Colon (tissue), 2 donors: ENCODE data around the gene SEL1L.
"Not testable (repeated sequence)": the region's sequence is repeated elsewhere in the genome, so short reads cannot be mapped to it uniquely, and the experiment has no call there.

Experiments used
- FAIRE-seq: peaks from 2 replicates; lab custom pipeline; 2012; peaks lifted over from hg19 to GRCh38; lab: Jason Lieb, UNC
- donor health status: control.
- donor health status: control.

The SEL1L gene

DNA sequence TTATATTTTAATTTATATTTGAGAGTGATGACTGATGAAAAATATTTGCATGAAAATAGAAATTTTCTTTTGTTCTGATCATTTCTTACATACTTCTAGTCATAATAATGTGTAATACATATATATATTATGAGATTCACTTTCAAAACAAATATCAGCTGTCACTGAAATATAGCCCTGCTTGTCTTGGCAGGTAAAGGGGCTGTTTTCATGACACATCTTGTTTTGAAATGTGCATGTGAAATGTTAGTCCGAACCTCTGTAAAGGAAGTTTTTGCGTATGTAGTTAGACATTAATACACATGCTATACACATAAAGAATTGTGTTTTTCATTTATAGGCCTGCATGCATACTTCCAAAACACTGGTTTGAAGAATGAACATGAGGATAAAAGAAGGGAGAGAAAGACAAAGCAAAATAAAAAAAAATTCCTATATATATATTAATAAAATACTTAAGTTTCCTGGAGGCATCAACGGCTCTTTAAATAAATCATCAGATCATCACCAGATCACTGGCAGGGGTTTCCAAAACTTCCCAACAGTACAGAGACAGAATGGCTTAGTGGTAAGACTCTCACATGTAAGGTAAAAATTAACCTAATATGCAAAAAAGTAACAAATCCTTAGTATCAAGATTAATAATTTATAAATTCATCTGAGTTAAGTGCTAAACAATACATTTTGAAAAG, 60.1 kb downstream of the SEL1L start:
- no peak for FAIRE-seq

DNA sequence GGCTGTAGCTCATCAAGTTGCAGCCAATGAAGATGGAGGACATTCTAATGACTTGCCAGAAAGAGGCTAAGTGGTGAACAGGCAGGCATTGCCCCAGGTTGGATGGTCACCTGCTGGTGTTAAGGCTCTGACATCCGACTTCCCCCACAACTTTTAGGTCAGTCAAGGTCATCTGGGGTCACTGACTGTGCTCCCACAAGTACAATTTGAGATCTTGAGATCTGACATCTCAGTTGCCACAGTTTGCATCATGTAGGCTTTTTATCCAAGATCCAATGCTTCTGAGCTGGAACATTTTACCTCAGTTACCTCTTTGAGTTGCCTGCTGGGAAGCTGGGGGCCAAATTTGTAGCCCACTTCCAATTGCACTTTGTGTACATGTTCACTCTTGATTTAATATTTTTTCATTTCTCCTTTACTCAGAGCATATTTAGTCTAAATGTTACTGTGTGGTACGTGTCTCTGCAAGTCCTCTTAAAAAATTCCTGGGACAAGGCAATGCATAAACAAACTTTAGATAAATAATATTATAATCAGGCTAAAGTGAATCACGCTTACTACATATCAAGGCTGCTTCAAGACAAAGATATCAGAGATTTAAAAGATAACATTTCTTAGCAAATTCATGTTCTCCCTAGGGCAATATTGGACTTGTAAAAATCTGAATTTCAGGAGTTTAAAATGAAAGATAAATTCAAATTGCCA, 61.4 kb downstream of the SEL1L start:
- FAIRE-seq = no peak

DNA sequence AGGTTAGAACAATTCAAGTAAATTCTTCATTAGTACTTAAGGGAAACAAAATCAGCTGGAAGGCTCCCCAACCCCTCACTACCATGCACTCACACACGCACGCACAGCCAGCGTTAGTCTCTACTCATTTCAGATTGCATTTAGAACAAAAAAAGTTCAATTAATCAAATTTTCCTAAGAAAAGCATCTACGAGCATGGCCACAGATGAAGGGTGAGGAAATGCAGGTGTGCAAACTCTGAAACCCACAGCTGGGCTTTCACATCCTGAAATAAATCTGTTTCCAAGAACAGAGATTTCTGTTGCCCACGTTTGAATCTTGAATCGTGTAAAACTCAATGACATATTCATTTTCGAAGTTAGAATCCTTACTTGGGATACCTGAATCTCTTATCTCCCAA, 62.6 kb downstream of the SEL1L start:
- no peak for FAIRE-seq

GRCh38 chr14:81470557-81470826, 63.2 kb downstream of the SEL1L start:
- not testable (repeated sequence) for FAIRE-seq

GRCh38 chr14:81466854-81467253, 66.8 kb downstream of the SEL1L start:
- FAIRE-seq = no peak

DNA sequence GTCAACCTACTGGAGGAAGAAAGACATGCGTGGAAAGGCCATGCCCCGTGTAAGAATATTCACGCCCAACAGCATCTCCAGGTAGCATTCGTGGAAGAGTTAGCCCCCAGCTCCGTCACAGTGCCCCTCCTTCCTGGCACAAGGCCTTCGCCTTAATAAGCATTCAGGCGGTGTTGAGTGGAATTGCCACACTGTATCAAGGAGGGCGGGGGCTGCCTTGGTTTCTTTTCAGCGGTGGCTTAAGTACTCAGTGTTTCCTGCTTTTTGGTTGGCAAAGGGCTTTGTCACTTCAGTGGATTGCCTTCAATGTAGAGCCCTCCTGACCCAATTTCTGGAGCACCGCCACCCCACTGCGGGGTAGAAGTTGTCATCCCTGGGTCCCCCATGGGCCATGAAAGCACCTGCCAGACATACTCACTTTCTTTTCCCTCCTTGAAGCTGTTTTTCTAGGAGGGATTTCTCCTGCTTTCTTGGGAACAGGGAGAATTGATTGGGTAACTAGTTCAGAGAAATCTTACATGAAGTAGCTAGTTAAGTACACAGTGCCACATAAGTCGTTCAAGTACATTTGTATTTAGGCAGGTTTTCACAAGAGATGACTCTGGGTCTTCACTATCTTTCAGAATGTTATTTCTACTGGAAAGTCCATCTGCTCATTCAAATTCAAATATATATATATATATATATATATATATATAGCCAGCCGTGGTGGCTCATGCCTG, 68.0 kb downstream of the SEL1L start:
- no peak for FAIRE-seq

GRCh38 chr14:81465003-81465392, 68.7 kb downstream of the SEL1L start:
- FAIRE-seq = not testable (repeated sequence)

- FAIRE-seq = no peak
These were observed 69.2 kb downstream of the SEL1L start for GRCh38 chr14:81464253-81465002.

DNA sequence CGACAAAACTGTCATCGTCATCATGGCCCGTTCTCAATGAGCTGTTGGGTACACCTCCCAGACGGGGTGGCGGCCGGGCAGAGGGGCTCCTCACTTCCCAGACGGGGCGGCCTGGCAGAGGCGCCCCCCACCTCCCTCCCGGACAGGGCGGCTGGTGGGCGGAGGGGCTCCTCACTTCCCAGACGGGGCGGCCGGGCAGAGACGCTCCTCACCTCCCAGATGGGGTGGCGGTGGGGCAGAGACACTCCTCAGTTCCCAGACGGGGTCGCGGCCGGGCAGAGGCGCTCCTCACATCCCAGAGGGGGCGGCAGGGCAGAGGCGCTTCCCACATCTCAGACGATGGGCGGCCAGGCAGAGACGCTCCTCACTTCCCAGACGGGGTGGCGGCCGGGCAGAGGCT, 71.3 kb downstream of the SEL1L start:
- FAIRE-seq = not testable (repeated sequence)

DNA sequence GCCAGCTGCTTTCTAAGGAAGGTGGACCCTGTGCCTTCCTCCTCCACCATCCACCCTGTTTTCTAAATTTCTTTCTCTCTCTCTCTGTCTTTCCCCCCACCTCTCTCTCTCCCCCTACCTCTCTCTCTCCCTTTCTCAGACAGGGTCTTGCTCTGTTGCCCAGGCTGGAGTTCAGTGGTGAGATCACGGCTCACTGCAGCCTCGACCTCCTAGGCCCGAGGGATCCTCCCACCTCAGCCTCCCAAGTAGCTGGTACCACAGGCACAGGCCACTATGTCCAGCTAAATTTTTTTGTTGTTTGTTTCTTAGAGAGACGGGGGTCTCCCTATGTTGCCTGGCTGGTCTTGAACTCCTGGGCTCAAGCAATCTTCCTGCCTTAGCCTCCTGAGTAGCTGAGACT, 73.7 kb downstream of the SEL1L start:
- FAIRE-seq = no peak

DNA sequence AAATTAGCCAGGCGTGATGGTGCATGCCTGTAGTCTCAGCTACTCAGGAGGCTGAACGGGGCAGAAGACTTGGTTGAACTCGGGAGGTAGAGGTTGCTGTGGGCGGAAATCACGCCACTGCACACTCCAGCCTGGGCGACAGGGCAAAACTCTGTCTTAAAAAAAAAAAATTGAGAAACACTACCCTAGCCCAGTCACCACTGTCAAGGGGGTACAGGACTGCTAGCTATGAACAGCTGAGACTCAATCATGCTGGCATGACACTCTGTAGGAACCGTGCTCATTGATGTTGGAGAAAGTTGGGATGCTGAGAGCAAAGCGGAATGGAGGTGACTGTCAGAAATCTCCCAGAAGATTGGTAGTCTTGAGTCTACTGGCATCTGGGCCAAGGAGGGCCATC, 75.3 kb downstream of the SEL1L start:
- no peak for FAIRE-seq

DNA sequence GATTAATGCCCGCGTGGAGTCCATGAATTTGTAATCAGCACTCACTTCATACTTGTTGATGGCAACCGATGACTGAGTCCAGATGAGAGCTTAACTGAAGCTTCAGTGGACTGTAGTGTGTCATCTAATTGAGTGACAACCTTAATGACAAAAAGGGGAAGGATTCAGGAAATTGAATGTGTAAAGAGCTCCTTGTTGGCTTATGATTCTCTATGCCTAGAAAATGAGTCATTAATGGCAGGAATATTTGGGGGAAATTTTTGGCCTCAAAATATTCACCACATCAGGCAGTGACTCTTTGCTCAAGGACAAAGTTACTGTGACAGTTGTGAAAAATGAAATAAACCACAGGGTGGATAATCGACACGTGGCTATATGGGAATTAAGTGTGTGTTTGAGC, 78.3 kb downstream of the SEL1L start:
- no peak for FAIRE-seq

GRCh38 chr14:81454572-81455218, 79.0 kb downstream of the SEL1L start:
- FAIRE-seq = no peak

DNA sequence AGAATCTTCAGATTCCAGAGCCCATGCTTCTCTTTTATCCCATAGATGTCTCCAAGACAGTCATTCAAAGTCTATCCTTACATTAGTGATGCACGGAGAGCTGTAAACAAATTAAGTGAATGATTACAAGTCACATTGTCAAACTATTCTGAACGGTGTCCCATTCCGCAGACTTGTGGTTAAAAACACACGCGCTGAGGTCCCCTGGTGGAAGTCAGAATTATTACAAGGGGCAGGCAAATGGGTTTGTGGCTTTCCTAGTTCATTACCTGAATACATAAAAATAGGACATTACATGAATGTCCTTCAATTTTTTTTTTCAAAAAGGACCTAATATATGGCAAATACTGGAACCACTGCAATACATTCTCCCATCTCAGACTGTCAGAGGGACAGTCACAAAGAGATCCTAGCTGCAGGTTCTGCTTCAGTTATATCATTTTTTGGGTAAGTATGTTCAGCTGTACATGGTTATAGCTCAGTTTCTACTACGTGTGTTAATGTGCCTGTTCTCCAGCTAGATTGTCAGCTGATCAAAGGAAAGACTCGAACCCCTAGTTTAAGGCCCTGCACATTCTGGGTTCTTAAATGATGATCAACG, 80.4 kb downstream of the SEL1L start:
- peak; percentile 38 for FAIRE-seq

DNA sequence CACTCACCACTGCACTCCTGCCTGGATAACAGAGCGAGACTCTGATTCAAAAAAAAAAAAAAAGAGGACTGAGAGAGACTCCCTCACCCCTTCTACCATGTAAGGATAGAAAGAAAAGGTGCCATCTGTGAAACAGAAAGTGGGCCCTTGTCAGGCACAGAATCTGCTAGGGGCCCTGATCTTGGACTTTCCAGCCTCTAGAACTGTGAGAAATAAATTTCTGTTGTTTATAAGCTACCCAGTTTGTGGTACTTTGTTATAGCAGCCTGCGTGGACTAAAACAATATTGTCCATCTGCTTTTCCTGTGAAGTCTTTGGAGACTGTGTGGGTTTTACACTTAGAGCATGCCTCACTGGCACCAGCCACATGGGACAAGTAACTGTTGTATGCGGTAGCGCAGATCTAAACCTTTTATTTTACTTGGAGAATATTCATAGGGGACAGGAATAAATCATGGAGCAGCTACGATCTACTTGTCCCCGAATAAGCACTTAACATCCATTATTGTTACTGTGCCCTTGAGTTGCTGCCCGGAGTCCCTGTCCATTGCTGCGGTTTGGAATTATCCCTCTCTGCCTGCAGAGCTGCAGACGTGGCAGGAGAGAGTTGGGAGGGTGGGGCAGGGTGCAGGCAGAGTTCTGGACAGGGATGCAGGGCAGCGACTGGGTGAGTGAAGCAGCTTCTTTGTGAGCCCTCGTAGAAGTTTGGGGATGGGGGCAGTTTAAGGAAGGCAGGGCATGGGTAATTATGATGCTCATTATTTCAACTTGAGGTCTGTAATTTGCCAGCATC, 81.1 kb downstream of the SEL1L start:
- no peak for FAIRE-seq

DNA sequence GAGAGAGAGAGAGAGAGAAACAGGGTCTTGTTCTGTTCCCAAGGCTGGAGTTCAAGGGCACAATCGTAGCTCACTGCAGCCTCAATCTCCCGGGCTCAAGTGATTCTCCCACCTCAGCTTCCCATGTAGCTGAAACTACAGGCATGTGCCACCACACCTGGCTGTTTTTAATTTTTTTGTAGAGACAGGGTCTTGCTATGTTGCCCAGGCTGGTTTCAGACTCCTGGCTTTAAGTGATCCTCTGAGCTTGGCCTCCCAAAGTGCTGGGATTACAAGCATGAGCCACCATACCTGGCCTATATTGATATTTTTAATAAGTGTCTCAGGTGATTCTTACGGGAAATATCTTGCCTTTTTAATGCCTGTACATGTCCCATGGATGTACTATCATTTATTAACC, 82.7 kb downstream of the SEL1L start:
- FAIRE-seq = no peak

- no peak for FAIRE-seq
These were observed 83.5 kb downstream of the SEL1L start for GRCh38 chr14:81450100-81450531.

DNA sequence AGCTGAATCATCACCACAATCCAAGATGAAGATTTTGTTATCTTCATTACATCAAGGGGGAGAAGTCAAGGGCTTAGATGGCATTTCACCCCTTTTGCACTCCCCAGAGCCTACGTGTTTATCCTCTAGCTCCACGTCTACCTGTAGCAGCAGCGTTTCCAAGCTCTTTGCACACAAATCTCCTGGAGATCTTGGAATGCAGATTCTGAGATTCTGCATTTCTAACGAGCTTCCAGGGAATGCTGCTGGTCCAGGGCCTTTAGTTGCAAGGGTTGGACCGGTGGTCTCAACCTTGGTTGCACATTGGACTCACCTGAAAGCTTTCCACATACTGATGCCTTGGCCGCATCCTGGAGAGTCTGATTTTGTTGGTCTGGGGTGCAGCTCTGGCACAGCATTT, 84.1 kb downstream of the SEL1L start:
- FAIRE-seq = no peak

DNA sequence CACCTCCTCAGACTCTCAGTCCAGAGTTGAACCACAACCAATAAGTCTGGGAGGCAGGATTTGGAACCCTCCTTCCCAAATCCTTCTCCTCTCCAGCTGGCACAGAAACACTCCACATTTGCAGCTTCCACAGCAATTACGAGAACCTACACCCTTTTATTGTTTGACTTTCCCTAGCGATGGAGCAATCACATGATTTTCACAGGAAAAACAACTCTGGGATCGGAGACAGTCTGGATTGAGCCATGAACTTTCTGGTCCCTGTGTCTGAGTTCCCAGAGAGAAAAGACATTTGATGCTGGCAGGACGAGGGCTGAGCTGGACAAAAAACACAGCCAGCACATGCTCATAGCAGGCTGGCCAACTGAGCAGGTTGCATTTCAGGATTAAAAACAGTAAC, 84.5 kb downstream of the SEL1L start:
- no peak for FAIRE-seq

GRCh38 chr14:81447021-81447764, 86.5 kb downstream of the SEL1L start:
- no peak for FAIRE-seq
